ENCODE measurements around the gene TOR4A. TPM values are rescaled to one million over a fixed set of nuclear protein-coding genes. Genes with fewer than 3 reads are reported as not detected.

TOR4A gene
- total and polyA plus RNA-seq, 9 of the 15 experiments (the other 6 are each of a cell fraction or from before 2014, with no cell fraction given), result 3.9 to 49.2 (median 8.8) TPM

DNA sequence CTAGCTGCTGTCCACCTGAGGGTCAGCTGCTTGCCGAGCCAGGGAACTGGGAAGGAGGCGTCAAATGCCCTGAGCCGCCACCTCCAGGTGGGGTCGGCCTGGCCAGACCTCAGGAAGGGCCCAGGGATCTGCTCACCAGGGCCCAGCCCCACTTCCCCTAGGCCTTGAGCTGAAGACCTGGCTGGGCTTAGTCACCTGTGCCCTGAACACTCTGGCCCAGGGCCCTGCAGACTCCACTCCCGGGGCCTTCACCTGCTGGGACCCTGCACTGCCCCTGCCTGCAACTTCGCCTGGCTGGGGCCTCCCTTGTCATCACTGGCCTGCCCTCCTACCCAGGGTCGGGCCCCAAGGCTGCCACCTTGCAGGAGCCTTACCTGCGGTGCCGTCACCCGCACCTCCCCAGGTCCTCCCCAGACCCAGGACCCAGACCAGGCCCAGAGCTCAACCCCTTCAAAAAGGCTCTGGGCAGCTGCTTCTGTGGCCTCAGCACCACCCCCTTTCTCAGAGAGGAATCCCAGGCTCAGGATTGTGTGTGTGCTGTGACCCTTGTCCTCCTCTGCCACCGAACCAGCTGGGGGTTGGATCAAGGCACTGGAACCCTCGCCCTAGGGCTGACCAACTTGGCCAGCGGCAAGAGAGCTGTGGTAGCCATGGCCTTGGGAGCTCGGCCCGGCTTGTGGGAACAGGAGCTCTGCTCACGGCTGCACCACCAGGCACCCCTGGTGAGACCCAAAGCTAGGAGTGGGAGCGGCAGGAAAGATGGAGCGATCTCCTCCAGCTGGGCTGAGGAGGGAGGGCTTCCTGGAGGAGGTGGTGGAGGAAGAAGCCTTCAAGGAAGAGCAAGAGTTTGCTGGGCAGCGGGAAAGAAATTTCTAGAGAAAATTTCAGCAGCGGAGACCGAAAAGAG lies 23.6 kb upstream of the TOR4A start (continued):
- TF ChIP-seq ZNF395 (CRISPR knock-in tag; IDR thresholded peaks at IDR 0.05) (no peak), HDAC2 (IDR thresholded peaks at IDR 0.05) (peak; percentile 14; the same call in 1 of the 2 replicates), ZFX (CRISPR knock-in tag; IDR thresholded peaks at IDR 0.05) (no peak; the same call in 1 of the 2 replicates), MBD1 (CRISPR knock-in tag; IDR thresholded peaks at IDR 0.05) (no peak), ETV6 (IDR thresholded peaks at IDR 0.05; ENCODE audit: borderline replicate concordance in 1 of 2, low read depth in 2 of 2, low read length in 1 of 2) (no peak), ETV6 (CRISPR knock-in tag; IDR thresholded peaks at IDR 0.05; ENCODE audit: borderline replicate concordance) (no peak), ZBTB8A (IDR thresholded peaks at IDR 0.05; ENCODE audit: partially characterized antibody) (no peak), TCF7L2 (IDR thresholded peaks at IDR 0.05; ENCODE audit: low read depth, low read length) (no peak), ZNF707 (CRISPR knock-in tag; conservative IDR thresholded peaks at IDR 0.05) (no peak), CHD1 (IDR thresholded peaks at IDR 0.05; ENCODE audit: low read length) (no peak), ZNF239 (CRISPR knock-in tag; IDR thresholded peaks at IDR 0.05) (no peak), FOXP1 (CRISPR knock-in tag; IDR thresholded peaks at IDR 0.05) (no peak), DNMT1 (IDR thresholded peaks at IDR 0.05) (no peak), POLR2G (IDR thresholded peaks at IDR 0.05; ENCODE audit: low read depth, low read length) (no peak), MEF2A (IDR thresholded peaks at IDR 0.05; ENCODE audit: control insufficient read depth, low read depth, low read length) (no peak), ZNF253 (CRISPR knock-in tag; conservative IDR thresholded peaks at IDR 0.05) (no peak), CEBPG (CRISPR knock-in tag; IDR thresholded peaks at IDR 0.05) (no peak; the same call in 1 of the 2 replicates), CEBPG (tag; conservative IDR thresholded peaks at IDR 0.05 in 1 of 2, IDR thresholded peaks at IDR 0.05 in 1 of 2) (no peak), SMAD1 (IDR thresholded peaks at IDR 0.05; ENCODE audit: low read depth, low read length, partially characterized antibody) (no peak), ETV1 (tag; conservative IDR thresholded peaks at IDR 0.05; ENCODE audit: low read depth) (0 out of 2 replicates have a peak, but pooled peaks have one; percentile 19)
- TF ChIP-seq, protein P1, sequence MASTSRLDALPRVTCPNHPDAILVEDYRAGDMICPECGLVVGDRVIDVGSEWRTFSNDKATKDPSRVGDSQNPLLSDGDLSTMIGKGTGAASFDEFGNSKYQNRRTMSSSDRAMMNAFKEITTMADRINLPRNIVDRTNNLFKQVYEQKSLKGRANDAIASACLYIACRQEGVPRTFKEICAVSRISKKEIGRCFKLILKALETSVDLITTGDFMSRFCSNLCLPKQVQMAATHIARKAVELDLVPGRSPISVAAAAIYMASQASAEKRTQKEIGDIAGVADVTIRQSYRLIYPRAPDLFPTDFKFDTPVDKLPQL (IDR thresholded peaks at IDR 0.05; ENCODE audit: extremely low read depth, insufficient read length), result no peak
- TF ChIP-seq, protein P2, sequence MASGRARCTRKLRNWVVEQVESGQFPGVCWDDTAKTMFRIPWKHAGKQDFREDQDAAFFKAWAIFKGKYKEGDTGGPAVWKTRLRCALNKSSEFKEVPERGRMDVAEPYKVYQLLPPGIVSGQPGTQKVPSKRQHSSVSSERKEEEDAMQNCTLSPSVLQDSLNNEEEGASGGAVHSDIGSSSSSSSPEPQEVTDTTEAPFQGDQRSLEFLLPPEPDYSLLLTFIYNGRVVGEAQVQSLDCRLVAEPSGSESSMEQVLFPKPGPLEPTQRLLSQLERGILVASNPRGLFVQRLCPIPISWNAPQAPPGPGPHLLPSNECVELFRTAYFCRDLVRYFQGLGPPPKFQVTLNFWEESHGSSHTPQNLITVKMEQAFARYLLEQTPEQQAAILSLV (tag; IDR thresholded peaks at IDR 0.05), result no peak
- TF ChIP-seq, protein P3, sequence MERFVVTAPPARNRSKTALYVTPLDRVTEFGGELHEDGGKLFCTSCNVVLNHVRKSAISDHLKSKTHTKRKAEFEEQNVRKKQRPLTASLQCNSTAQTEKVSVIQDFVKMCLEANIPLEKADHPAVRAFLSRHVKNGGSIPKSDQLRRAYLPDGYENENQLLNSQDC (CRISPR knock-in tag; IDR thresholded peaks at IDR 0.05), result no peak
